ENCODE data around the gene RAB39B. TPM values are rescaled to one million over a fixed set of nuclear protein-coding genes. Genes with fewer than 3 reads are reported as not detected.
A peak's percentile ranks its signal among the peaks of the same experiment; 100 is the strongest.

Gene RAB39B
- total RNA-seq, 1 donor from 2014 or later, result not detected

DNA sequence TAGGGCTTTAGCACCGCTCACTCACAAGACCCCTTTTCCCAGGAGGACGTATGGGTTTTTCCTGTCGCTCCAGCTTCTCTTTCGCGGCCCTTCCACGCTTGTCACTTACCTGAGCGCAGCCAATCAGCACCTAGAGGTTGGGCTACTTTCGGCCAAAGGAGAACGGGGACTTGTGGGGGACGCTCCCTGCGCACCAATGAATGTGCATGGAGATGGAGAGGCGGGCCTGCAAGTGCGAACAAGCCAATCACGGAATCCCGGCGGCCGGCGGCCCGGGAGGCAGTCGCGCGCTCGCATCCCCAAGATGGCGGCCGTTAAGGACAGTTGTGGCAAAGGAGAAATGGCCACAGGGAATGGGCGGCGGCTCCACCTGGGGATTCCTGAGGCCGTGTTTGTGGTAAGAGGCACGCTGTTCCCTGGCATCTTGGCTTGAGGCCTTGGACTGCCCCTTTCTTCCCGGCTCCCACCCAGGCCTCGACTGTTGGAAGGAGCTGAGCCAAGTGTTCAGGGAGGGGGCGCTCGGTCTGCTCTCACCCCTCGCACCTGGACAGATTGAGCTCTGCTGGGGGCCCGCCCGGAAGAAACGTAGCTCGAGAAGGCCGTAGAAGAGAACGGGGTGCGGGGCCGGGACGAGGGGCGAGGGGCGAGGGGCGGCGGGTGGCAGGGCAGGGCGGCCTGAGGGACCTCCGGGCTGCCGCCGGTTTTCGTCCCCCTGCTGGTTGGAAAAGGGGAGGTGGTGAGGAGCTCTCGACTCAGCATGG lies 47.9 kb downstream of the RAB39B start, which contains the start of gene VBP1:
Gene VBP1, plus strand, starts transcription at position 282 of the 761 bp plus-strand sequence. Its CDS starts 23 bp downstream, at position 305.
- TF ChIP-seq CTCF (conservative IDR thresholded peaks at IDR 0.05; ENCODE audit: low read depth, low read length), result peak; percentile 44
- peak within 1 kb of the TSS; percentile 79 for H3K4me3 ChIP-seq (ENCODE audit: low read depth, low read length)
- peak; percentile 69 for DNase-seq (ENCODE audit: low read depth)

DNA sequence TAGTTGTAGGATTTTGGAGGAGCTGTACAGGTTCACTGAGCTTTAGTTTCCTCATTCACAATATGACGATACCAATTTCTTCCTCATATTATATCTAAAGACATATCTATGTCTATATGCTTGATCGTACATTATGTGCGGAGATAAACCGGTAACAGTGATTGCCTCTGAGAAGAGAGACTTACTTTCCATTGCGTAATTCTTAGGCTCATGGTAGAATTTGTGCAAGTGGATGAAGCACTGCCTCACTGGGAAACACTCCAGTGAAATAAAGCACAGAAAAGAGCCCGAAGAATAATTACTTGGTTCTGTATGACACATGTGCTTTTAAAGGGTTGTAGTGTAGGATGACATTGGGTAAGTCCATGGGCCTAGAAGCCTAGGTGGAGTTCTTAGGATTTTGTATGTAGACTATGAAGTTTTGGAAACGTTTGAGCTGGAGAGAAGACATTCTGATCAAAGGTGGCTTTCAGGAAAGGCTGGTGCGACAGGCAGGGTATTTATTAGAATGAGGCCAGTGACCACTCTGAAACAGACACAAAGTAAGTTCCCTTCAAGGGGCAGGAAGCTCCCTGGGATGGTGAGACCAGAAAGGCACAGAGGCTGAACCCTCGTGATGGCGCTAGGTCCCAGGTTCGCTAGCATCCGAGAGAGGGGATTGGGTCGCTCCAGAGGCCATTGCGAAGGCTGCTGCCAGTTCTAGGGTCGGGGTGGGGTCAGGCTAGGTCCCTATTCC lies 48.7 kb downstream of the RAB39B start:
- H3K4me3 ChIP-seq (ENCODE audit: low read depth, low read length), result peak overlapping the region; percentile 79
- DNase-seq (ENCODE audit: low read depth), result no peak
- no peak for TF ChIP-seq CTCF (conservative IDR thresholded peaks at IDR 0.05; ENCODE audit: low read depth, low read length)

GRCh38 chrX:155213731-155214130 lies 50.6 kb downstream of the RAB39B start:
- H3K4me3 ChIP-seq (ENCODE audit: low read depth, low read length), result no peak overlapping the region
- no peak for TF ChIP-seq CTCF (conservative IDR thresholded peaks at IDR 0.05; ENCODE audit: low read depth, low read length)
- DNase-seq (ENCODE audit: low read depth), result no peak

DNA sequence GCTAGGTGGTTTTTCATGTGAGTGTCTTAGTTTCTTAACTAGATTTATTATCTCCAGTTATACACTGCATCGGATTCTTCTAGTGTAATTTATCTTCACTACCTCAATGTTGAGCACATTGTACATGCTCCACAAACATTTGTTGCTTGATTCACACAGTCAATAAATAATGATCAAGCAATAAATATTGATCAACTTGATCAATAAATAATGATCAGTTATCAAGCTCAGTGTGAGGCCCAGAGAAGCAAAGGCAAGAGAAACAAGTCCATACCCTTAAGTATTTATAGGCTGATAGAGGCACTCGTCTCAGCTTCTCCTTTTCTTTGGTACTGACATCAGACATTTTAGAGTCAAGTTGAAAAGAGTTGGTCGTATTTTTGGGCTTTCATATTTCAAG lies 53.1 kb downstream of the RAB39B start:
- DNase-seq (ENCODE audit: low read depth), result no peak
- no peak overlapping the region for H3K4me3 ChIP-seq (ENCODE audit: low read depth, low read length)
- no peak for TF ChIP-seq CTCF (conservative IDR thresholded peaks at IDR 0.05; ENCODE audit: low read depth, low read length)

Other genes with a start within 250 kb of the RAB39B start
- 0.22 and 2.5 TPM in 2 replicates for gene F8, start 241.8 kb downstream of the RAB39B start, total RNA-seq
- 41.6 and 68.8 TPM in 2 replicates for gene FUNDC2, start 237.6 kb downstream of the RAB39B start, total RNA-seq
- gene CMC4, start 193.4 kb downstream of the RAB39B start, total RNA-seq, result 10.9 and 14.4 TPM in 2 replicates
- 0.29 and 2.0 TPM in 2 replicates for gene MTCP1, start 193.4 kb downstream of the RAB39B start, total RNA-seq
- 9.1 and 16.3 TPM in 2 replicates for gene BRCC3, start 193.0 kb downstream of the RAB39B start, total RNA-seq
- 58.9 and 68.6 TPM in 2 replicates for gene VBP1, start 48.0 kb downstream of the RAB39B start, total RNA-seq
- gene CLIC2, start 70.1 kb upstream of the RAB39B start, total RNA-seq, result not detected in 2 replicates
- gene F8A2, start 117.6 kb upstream of the RAB39B start, total RNA-seq, result not detected in 2 replicates
- 4.6 TPM in 1 of 2 replicates, not detected in the other for gene F8A3, start 194.1 kb upstream of the RAB39B start, total RNA-seq

All from epithelial cell of proximal tubule (primary cell).